GM19328 (cell line): ENCODE measurements around the gene MR1.
"Not testable (repeated sequence)": the region's sequence is repeated elsewhere in the genome, so short reads cannot be mapped to it uniquely, and the experiment has no call there.

Experiments used
- ATAC-seq: cut with Tn5 transposase; IDR thresholded peaks from one replicate; pipeline ENCODE4 v1.9.1; 2021; ENCODE audit warnings: mild to moderate bottlenecking, moderate library complexity; ENCODE audit not compliant: unreplicated experiment

MR1 gene

DNA sequence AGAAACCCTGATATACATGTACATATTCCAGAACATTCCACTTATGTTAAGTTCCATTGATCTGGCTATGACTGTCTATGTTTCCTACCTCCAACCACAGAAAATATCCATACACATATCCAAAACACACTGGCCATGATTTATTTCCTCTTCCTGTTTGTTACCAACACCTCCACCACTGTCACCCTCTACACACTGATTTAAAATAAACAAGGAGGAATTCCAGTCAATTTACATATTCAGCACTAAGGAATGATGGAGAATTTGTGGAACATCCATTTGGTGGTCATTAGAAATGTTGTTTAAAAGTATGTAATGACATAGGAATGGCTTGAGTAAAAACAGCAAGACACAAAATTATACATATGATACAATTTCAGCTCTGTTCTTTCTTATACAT lies 5.6 kb upstream of the MR1 start:
- no peak for ATAC-seq

DNA sequence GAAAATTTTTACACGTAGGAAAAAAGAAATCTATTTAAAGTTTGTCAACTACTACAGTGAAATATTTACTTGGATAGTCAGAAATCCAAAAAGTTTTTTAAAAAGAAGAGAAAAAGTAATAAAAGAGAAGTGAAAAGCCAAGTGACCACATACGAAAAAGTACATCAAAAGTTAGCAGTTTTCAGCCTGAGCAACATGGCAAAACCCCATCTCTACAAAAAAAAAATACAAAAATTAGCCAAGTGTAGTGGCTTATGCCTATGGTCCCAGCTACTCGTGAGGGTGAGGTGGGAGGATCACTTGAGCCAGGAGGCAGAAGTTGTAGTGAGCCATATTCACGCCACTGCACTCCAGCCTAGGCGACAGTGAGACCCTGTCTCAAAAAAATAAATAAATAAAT lies 5.2 kb upstream of the MR1 start:
- no peak for ATAC-seq

DNA sequence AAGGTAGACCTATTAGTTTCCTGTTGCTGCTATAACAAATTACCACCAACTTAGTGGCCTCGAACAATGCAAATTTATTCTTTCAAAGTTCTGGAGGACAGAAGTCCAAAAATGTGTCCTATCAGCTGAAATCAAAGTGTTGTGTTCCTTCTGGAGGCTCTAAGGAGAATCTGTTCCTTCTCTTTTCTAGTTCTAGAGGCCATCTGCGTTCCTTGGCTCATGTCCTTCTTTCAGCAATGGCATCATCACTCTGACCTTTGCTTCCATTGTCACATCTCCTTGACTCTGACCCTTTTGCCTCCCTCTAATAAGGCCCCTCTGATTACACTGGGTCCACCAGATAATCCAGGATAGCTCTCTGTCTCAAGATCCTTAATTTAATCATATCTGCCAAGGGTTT lies 1.2 kb upstream of the MR1 start:
- no peak for ATAC-seq

DNA sequence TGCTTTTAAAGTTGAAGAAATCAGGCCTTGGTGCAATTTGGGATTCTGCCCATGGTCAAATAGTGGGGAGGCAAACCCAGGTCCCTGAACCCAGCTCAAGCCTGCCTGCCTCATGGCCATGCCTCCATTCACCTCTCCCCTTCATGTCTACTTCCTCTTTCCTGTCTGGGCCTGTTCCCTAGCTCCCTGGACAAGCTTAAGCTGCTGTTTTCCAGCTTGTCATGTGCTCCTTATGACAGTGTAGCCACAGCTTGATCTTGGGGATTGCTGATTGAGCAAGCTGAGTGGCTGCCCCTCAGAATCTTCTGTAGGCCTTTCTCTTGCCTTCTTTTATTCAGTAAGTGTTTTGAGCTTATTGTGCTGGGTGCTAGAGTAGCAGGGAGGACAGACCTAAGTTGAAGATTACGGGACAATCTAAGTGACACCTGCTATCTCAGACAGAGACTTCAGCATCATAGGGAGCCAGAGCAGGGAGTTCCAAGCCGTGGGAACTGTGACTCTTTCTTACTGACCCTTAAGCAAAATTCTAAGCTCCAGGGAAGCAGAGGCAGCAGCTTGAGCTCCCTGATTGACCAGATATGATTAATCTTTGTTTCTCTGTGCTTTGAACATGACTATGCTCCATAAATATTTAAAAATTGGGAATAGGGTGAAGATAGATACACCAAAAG lies 520 bp upstream of the MR1 start:
- peak; percentile 18 for ATAC-seq

DNA sequence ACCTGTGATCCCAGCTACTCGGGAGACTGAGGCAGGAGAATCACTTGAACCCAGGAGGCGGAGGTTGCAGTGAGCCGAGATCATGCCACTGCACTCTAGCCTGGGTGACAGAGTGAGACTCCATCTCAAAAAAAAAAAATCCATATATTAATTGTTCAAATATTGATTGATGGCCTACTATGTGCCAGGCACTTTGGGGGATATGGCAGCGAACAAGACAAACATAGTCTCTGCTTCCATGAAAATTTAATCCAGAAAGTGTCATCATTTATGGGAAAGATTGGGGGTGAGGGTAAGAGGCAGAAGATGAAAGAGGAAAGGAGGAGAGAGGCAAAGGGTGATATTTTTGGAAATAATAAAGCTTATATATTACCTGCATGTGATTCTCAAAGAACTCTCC lies 1.4 kb downstream of the MR1 start:
- ATAC-seq = not testable (repeated sequence)

DNA sequence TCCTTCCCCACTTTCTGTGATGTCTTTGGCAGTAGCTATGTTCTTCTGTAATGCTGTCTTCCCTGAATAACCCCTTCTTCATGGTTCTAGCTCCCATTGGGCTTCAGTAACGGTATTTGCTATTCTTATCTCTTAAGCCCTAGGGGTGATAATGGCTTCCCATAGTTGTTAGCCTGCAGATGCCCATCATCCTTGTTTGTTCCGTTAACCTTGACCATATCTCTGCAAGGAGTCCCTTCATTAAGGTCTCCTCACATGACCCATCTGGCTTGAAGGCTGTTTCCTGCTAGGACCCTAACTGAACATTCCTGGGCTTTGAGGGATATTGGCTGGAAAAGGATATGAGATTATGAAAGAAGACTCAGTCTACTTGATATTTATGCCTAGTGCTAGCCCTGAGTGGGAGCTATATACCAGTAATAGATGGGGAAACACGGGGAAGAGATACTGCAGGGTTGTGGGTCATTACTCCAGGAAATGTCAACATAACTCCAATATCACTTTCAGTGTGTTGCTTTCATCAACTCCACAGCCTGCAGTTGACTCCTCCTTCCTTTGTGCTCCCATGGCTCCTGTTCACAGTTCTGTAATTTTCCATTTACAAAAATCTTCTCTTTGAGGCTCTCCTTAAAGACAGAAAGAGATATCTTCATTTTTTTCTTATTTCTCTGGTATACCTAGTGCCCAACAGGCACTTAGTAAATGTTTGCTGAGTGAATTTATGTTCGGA lies 2.5 kb downstream of the MR1 start:
- ATAC-seq = no peak

DNA sequence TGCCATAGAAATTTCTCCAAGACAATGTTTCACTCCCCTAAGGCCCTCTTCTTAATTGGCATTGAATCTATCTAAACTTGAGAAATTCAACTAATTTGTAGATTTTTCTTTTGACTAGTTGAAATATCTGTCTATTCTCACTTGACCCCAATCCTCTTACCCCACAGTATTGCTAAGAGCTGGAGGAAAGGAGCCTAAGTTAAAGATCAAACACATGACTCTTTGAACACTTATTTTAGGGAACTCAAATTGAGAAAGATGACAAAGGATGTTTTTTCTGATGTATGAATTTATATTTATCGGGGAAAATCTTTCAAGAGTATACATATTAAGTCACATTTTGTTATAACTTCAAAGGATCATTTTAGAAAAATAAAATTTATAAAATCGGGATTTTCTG lies 3.6 kb downstream of the MR1 start:
- ATAC-seq = no peak

DNA sequence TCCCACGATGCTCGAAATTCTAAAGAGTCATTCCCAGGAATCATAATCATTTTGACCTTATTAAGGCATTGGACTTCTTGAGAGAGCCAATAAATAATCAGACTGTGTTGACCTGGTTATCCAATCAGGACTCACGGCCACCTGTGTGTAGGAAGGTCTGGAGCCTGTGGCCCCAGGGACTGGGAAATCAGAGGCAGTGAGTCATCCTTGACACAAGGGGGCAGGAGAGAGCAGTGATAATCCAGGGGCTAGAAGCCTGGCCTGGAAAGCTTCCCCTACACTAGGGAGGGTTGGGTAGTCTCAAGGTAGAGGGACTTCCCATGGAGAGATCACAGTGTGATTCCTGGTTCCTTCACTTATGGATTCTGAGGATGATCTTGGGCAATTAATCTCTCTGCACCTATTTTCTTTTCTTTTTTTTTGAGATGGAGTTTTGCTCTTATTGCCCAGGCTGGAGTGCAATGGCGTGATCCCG lies 4.7 kb downstream of the MR1 start:
- no peak for ATAC-seq

DNA sequence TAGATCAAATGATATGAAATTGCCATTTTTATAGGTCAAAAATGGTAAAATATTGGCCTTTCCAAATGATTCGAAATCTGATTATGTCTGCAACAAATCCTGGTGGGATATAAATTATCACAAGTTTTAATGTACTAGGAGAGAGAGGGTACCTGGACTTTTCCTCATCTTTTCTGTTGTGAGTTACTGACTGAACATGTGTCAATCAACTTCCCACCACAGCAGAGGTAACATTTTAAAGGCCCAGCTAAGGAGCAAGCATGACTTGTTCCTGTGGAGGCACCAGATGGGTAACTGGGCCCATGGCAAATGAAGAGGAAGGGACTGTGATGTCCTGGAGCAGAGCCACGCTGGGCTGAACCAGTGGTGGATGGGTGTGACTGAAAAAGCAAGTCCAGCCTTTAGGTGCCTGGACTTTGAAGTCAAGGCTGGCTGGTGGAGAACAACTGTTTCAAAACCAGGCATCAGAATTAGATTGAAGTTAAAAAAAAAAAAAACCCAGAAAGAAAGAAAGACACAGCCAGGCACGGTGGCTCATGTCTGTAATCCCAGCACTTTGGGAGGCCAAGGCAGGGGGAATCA lies 6.6 kb downstream of the MR1 start:
- ATAC-seq = no peak

DNA sequence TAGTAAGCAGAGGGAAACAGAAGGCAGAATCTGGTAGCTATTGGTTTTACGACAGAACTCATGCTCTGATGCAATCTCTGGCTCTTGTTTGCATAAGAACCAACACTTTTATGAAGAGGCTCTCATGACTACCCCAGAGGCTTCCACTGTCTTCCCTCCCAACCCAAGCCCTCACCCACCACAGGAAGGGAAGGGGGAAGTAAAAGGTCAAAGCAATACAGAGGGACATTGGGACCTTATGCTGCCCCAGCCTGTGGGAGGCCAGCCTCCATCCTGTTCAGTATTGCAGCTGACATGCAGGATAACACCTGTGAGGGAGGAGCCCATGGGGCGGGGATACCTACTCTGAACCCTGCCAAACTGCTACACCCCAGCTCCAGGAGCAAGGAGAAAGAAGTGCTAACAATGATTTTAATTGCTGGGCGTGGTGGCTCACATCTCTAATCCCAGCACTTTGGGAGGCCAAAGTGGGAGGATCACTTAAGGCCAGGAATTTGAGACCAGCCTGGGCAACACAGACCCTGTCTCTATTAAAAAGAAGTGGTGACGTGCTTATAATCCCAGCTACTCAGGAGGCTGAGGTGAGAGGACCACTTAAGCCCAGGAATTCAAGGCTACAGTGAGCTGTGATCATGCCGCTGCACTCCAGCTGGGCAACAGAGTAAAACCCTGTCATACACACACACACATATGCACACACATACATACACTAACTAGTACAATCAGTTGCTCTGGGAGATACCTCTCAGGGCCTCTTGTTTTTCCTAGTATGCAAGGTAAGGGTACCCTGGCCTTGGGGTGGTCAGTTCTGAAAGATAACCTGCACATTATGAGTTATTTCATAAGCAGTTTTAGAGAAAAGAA lies 9.5 kb downstream of the MR1 start:
- ATAC-seq = no peak

DNA sequence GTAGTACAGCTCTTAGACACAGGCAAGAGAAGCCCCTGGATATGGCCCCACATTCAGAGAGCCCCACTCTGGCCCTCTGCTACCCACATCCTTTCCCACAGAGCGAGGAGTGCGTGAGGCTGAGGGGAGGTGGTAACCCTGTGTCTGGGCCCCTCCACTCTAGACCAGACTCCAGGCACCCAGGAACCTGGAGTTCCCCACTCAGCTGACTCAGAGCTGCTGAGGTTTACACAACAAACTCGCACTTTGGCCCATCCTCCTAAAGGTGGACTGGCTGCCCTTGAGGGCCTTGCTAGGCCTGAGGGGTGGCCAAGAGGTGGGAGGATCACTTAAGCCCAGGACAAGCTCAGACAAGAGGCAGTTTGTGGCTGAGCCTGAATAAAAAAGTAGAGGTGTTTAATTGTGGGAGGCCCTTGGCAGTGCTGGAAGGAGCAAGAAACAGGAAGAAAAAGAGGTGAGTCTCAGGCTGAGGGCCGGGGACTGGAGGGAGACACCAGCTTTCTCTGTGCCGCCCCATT lies 10.7 kb downstream of the MR1 start:
- no peak for ATAC-seq

DNA sequence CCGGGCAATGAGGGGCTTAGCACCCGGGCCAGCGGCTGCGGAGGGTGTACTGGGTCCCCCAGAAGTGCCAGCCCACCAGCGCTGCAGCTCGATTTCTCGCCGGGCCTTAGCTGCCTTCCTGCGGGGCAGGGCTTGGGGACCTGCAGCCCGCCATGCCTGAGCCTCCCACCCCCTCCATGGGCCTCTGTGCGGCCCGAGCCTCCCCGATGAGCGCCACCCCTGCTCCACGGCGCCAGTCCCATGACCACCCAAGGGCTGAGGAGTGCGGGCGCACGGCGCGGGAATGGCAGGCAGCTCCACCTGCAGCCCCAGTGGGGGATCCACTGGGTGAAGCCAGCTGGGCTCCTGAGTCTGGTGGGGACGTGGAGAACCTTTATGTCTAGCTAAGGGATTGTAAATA lies 12.2 kb downstream of the MR1 start:
- not testable (repeated sequence) for ATAC-seq

DNA sequence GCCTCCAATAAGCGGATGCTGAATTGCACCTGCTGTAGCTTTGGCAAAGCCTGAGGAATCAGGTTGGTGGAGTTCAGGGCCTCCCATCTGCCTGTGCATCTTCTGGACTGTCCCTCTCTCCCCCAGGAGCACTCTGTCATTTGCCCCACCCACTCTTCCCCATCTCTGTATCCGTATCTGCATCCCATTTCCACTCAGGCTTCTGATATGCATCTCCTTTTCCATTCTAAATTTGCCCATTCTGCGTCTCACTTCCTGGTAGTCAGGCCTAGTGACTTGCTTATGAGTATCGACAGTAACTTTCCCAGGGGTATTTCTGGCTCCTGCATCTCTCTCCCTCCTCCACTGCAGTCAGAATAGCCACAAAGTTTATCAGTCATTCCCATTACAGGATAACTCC lies 15.6 kb downstream of the MR1 start:
- ATAC-seq = no peak

DNA sequence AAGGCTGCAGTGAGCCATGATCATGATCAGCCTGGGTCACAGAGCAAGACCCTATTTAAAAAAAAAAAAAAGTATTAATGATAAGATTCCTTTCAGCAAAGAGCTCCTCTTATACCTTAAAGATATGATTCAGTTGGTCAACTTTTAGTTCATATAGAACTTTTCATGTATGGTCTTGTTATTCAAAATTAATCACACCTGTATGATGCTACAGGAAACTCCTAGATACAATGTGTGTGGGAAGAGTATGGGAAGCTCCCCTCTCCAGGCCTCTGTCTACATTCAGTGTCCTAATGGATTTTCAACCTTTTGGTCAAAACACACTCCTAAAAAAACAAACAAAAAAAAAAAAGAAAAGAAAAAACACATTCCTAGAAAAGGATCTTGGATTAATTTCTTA lies 17.1 kb downstream of the MR1 start:
- no peak for ATAC-seq

DNA sequence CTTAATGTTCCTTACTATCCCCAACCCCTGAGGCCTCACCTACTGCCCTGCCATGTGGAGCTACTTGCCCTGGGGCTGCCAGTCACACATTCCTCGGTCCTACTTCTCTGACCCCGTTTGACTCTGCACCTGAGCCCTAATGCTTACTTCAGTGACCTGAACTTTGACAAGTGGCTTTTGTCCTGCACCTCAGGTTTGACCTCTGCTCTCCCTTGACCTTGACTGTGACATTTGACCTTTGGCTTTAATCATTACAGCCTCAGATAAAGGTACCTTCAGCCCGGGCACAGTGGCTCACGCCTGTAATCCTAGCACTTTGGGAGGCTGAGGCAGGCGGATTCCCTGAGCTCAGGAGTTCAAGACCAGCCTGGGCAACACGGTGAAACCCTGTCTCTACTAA lies 22.8 kb downstream of the MR1 start:
- no peak for ATAC-seq

DNA sequence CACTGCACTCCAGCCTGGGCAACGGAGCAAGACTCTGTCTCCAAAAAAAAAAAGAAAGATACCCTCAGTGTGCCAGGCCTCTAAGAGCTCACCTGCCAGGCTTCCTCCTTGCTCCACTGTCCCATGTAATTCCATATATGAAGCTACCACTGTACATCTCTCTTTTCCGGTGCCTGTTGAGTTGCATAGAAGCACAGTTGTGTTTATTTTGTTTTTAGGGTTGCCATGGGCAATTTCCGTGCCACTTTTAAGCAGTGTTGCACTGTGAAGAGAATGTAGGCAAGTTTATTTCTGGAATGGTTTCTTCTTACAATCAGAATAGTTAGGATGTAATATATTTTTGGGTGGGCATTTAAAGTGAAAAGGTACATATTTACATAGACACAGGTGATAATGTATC lies 23.3 kb downstream of the MR1 start:
- no peak for ATAC-seq

DNA sequence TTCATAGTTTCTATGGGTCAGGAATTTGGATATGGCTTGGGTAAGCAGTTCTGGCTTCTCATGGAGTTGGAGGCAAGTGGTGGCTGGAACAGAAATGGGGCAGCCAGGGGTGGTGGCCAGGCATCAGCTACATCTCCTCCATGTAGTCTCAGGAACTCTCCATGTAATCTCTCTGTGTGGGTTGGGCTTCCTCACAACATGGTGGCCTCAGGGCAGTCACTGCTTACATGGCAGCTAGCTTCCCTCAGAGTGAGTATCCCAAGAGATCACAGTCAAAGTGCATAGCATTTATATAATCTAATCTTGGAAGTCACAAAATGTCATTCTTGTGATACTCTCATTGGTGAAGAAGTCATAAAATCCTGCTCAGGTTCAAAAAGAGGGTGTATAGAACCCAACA lies 25.7 kb downstream of the MR1 start:
- no peak for ATAC-seq

DNA sequence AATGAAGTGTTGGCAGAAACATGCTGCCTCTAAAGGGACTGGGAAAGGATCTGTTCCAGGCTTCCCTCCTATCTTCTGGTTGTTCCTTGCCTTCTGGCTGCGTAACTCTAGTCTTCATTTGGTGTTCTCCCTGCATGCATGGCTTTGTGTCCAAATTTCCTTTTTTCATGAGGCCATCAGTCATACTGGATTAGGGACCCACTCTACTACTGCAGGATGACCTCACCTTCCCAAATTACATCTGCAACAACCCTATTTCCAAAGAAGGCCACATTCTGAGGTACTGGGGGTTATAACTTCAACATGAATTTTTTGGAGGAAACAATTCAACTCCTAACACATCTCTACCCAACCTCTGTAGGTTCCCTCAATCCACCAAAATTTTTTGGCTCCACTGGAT lies 26.3 kb downstream of the MR1 start:
- ATAC-seq = no peak

DNA sequence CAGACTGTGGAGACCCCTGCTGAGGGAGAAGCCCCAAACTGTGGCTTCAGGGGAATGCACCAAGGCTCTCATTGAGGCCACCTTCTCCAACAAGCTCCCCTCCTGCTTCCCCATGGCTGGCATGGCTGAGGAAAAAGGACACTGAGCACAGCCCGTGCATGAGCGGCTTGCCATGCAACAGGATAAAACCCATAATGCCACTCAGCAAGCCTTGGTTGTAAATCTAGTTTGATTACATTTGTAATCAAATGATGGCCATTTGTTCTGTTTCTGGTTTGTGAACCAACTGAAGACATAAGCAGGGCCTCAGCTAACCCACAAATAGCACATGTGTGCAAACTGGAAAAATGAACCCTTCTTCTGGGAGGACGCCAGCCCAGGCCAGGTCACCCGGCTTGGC lies 27.2 kb downstream of the MR1 start:
- not testable (repeated sequence) for ATAC-seq

DNA sequence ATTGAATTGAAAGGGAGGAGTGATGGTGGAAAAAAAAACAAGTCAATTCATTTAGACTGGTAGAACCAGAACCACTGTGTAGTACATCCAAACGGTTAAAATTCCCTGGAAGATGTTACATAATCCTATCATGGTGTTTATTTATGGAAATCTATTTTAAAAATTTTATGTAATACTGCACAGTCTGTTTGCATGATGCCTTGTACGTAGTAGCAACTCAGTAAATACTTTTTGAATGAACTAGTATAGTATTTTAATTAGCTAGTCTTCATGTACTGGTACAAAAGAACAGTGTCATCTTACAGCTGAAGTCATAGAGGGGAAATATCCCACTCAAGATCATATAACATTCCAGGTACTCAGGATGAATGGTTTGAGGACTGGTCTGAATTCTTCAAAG lies 27.7 kb downstream of the MR1 start:
- no peak for ATAC-seq
